Karpas-422 (cell line): ENCODE data around the gene ENOSF1. TPM values are rescaled to one million over a fixed set of nuclear protein-coding genes. Genes with fewer than 3 reads are reported as not detected.

ENCODE experiments used
- DNase-seq: peaks from one replicate; pipeline ENCODE4 v3.0.0-alpha.2; 2015
- H2AFZ ChIP-seq: fragments of 200-600 bp; sonication (generic); 2 replicates; pipeline ENCODE4 v1.6.1; 2014; ENCODE audit warnings: antibody characterized with exemption, low read length, mixed read lengths
- H3K27ac ChIP-seq: fragments of 200-600 bp; sonication (generic); 2 replicates; pipeline ENCODE4 v1.5.1; 2014; ENCODE audit warnings: mild to moderate bottlenecking, low read length, moderate library complexity
- H3K27me3 ChIP-seq: fragments of 200-600 bp; sonication (generic); 2 replicates; pipeline ENCODE4 v1.6.1; 2014; ENCODE audit warnings: low read length, mixed read lengths
- H3K36me3 ChIP-seq: fragments of 200-600 bp; sonication (generic); 2 replicates; pipeline ENCODE4 v1.6.1; 2014; ENCODE audit warnings: low read length, mixed read lengths; ENCODE audit not compliant: insufficient read depth
- H3K4me1 ChIP-seq: fragments of 200-600 bp; sonication (generic); 2 replicates; pipeline ENCODE4 v1.6.1; 2014; ENCODE audit warnings: mild to moderate bottlenecking, low read length, mixed read lengths
- H3K4me2 ChIP-seq: fragments of 200-600 bp; sonication (generic); 2 replicates; pipeline ENCODE4 v1.6.1; 2014; ENCODE audit warnings: low read length, low read depth, mild to moderate bottlenecking; ENCODE audit not compliant: poor library complexity, severe bottlenecking
- H3K4me3 ChIP-seq: fragments of 200-600 bp; sonication (generic); 2 replicates; pipeline ENCODE4 v1.5.1; 2014; ENCODE audit warnings: mild to moderate bottlenecking, antibody characterized with exemption, low read length, mixed read lengths
- H3K79me2 ChIP-seq: fragments of 200-600 bp; sonication (generic); 2 replicates; pipeline ENCODE4 v1.6.1; 2014; ENCODE audit warnings: mild to moderate bottlenecking, low read length, mixed read lengths
- H3K9ac ChIP-seq: fragments of 200-600 bp; sonication (generic); 2 replicates; pipeline ENCODE4 v1.6.0; 2014; ENCODE audit warnings: low read length
- H3K9me2 ChIP-seq: fragments of 200-600 bp; sonication (generic), shearing (Covaris generic); replicated peaks from 2 replicates; pipeline ENCODE4 v1.6.0; 2014; ENCODE audit warnings: mild to moderate bottlenecking, low read length, moderate library complexity; ENCODE audit not compliant: insufficient read depth
- H3K9me3 ChIP-seq: fragments of 300-700, 200-600 bp; sonication (generic); 2 replicates; pipeline ENCODE4 v1.6.1; 2014; ENCODE audit warnings: low read length, mixed read lengths
- H4K20me1 ChIP-seq: fragments of 200-600 bp; sonication (generic); 2 replicates; pipeline ENCODE4 v1.6.1; 2014; ENCODE audit warnings: mild to moderate bottlenecking, antibody characterized with exemption, low read length, low read depth; ENCODE audit not compliant: insufficient read depth
- total RNA-seq: library from RNA; depleted of rRNA; stranded (reverse); fragments of >200 nt; shearing (Covaris generic); gene quantifications from 2 replicates; pipeline ENCODE4 v1.2.3, GENCODE V29; 2014; ENCODE audit warnings: low replicate concordance

The ENOSF1 gene
- total RNA-seq, 1 experiment from 2014 or later = 68.7 TPM

DNA sequence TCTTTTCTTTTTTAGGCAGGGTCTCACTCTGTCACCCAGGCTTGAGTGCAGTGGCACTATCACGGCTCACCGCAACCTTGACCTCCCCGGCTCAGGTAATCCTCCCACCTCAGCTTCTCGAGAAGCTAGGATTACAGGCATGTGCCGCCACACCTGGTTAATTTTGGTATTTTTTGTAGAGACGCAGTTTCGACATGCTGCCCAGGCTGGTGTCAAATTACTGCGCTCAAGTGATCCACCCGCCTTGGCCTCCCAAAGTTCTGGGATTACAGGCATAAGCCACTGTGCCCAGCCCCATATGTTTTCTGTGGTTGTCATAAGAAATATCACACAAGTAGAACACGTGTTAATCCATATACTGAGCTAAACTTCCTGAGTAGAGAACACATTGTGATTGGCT, 14.6 kb downstream of the ENOSF1 start:
- Histone ChIP-seq H4K20me1 (no peaks in the 10 kb centered on the region), H3K27ac (no peak overlapping the region), H3K4me2 (no peak overlapping the region), H3K79me2 (peaks cover 35% of the 10 kb centered on the region), H3K9me3 (no peaks in the 10 kb centered on the region), H3K27me3 (no peaks in the 10 kb centered on the region), H2AFZ (no peak overlapping the region), H3K9ac (no peak overlapping the region), H3K4me1 (no peaks in the 10 kb centered on the region), H3K4me3 (no peak overlapping the region), H3K36me3 (peaks cover 14% of the 10 kb centered on the region; the same call in 1 of the 2 replicates), H3K9me2 (no peaks in the 10 kb centered on the region)
- DNase-seq = no peak

DNA sequence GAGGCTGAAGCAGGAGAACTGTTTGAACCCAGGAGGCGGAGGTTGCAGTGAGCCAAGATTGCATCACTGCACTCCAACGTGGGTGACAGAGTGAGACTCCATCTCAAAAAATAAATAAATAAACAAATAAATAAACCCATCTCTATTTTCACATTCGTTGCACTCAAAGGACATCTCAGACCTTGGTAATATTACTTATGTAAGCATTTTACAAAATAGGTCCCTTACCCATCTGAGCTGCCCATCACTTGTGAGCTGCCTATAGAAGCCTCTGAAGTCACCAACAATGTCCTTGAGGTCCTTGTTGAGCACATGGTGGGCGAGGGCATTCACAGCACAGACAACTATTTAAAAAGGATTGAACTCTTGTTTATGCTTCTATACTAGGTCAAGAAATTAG, 15.4 kb downstream of the ENOSF1 start:
- H3K4me2 ChIP-seq = no peak overlapping the region
- no peaks in the 10 kb centered on the region for H3K27me3 ChIP-seq
- H3K36me3 ChIP-seq = peaks cover 14% of the 10 kb centered on the region; the same call in 1 of the 2 replicates
- H3K9me2 ChIP-seq = no peaks in the 10 kb centered on the region
- no peak overlapping the region for H3K27ac ChIP-seq
- H3K4me3 ChIP-seq = no peak overlapping the region
- no peaks in the 10 kb centered on the region for H3K9me3 ChIP-seq
- no peaks in the 10 kb centered on the region for H3K4me1 ChIP-seq
- no peaks in the 10 kb centered on the region for H4K20me1 ChIP-seq
- peaks cover 34% of the 10 kb centered on the region for H3K79me2 ChIP-seq
- H3K9ac ChIP-seq = no peak overlapping the region
- no peak overlapping the region for H2AFZ ChIP-seq
- DNase-seq = no peak

DNA sequence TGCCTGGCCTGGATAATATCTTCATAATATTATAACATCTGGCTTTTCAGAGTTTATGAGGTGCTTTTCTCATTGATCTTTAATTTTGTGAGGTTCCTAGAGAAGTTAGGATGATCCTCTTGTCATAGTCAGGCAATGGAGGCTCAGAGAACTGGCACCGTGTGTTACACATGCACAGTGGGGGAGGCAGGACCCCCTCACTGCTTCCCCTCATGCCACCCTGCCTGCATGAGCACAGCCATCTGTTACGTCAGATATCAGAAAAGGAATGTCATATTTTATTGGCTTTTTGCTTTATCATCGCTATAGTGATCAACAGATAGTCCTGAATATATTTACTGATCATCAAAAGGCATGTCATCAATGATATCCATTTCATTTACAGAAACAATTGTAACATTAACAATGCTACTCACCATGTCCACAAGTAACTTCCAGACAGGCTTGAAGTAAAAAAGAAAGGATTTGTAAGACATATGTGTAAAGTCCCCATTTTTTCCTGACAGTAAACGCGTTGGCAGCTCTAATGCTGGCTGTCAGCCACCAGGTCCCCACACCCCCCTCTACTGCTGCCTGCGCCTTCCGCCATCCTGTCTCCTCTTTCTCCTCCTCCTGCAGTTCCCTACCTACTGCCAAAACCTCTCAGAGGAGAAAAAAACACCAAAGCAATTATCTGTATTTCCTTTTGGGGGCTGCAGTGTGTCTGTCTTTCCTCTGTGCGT, 18.8 kb downstream of the ENOSF1 start:
- H4K20me1 ChIP-seq = no peaks in the 10 kb centered on the region
- H3K4me1 ChIP-seq = no peaks in the 10 kb centered on the region
- H3K9ac ChIP-seq = no peak overlapping the region
- no peaks in the 10 kb centered on the region for H3K9me3 ChIP-seq
- H3K27ac ChIP-seq = no peak overlapping the region
- H3K27me3 ChIP-seq = no peaks in the 10 kb centered on the region
- DNase-seq = no peak
- no peak overlapping the region for H3K4me2 ChIP-seq
- peaks cover 18% of the 10 kb centered on the region for H3K79me2 ChIP-seq
- no peak overlapping the region for H2AFZ ChIP-seq
- H3K9me2 ChIP-seq = no peaks in the 10 kb centered on the region
- peaks cover 17% of the 10 kb centered on the region; the same call in 1 of the 2 replicates for H3K36me3 ChIP-seq
- H3K4me3 ChIP-seq = no peak overlapping the region

DNA sequence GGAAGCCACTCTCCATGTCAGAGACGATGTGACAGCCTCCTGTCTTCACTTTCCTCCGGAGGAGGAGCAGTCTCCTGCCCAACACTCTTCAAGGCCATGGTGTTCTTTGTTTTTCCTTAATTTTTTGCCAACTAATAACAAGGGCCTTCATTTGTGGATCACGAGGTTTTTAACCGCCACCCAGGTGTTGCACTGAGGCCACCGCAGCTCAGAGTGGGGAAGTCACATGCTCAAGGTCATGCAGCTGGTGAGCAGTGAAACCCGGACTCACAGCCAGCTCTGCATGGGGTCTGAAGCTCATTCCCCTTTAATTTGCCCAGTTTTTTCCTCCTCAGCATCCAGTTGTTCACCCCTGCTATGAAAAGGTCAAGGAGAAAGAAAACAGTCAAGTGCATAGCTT, 19.6 kb downstream of the ENOSF1 start:
- H3K4me2 ChIP-seq = no peak overlapping the region
- no peaks in the 10 kb centered on the region for H3K4me1 ChIP-seq
- H3K79me2 ChIP-seq = peaks cover 10% of the 10 kb centered on the region
- no peaks in the 10 kb centered on the region for H3K27me3 ChIP-seq
- no peak overlapping the region for H2AFZ ChIP-seq
- H3K9me2 ChIP-seq = no peaks in the 10 kb centered on the region
- H3K27ac ChIP-seq = no peak overlapping the region
- H3K36me3 ChIP-seq = peaks cover 17% of the 10 kb centered on the region; the same call in 1 of the 2 replicates
- H4K20me1 ChIP-seq = no peaks in the 10 kb centered on the region
- H3K9ac ChIP-seq = no peak overlapping the region
- no peaks in the 10 kb centered on the region for H3K9me3 ChIP-seq
- no peak for DNase-seq
- no peak overlapping the region for H3K4me3 ChIP-seq

DNA sequence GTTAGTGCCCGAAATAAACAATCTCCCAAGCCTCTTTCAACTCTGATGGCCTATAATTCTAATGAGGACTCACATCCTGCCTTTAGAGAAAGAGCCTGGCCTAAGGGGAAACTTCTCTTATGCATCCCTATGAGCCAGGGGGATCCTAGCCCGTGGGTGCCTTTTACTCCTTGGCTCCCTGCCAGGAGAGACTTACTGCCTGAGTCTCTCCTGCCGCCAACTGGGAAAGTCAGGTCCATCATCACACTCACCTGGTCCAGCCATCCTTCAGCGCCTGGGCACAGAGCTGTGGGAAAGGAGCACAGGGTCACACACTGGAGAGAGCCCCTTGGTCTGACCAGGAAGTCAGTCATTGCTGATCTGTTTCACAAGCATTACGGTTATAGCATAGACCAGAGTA, 24.1 kb downstream of the ENOSF1 start:
- no peak for DNase-seq
- Histone ChIP-seq H3K4me2 (no peak overlapping the region), H3K36me3 (peaks cover 17% of the 10 kb centered on the region; the same call in 1 of the 2 replicates), H2AFZ (no peak overlapping the region), H3K9ac (no peak overlapping the region), H4K20me1 (no peaks in the 10 kb centered on the region), H3K4me1 (no peaks in the 10 kb centered on the region), H3K27ac (no peak overlapping the region), H3K4me3 (no peak overlapping the region), H3K27me3 (no peaks in the 10 kb centered on the region), H3K9me2 (no peaks in the 10 kb centered on the region), H3K79me2 (no peaks in the 10 kb centered on the region), H3K9me3 (no peaks in the 10 kb centered on the region)

DNA sequence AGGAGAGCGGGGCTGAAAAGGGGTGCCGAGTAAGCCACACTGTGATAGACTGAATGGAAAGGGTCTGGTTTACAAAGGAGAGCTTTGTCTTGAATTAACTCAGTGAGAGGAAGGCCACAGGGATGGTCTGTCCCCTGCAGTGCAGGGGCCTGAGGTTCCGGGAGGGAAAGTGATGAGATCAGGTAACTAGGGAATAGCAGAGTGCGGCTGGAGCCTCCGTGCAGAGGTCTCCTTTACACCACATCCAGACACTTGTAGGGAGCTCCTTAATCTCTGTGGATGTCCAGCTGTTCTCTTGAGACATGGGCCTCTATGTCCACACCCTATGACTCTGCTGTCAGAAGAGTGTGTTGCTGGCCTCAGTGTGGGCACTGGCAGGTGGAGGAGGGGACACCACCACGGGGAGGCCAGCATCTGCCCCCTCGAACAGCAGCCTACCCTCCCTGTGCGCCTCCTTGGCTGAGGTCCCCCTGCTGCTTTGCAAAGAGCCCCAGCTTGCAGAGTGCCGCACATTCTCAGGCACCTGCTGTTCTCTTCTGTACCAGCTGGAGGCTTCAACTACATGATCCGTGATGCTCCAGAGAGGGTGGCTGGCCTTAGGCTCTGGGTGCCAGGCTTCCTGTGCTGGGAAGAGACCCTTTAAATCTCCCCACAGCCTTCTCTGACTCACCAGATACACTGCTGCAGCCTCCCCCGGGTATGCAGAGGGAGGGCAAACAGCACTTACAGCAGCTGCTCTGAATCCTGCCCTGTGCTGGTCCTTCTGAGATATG, 25.9 kb downstream of the ENOSF1 start:
- Histone ChIP-seq H3K27ac (no peak overlapping the region), H4K20me1 (no peaks in the 10 kb centered on the region), H3K4me1 (no peaks in the 10 kb centered on the region), H3K9me2 (no peaks in the 10 kb centered on the region), H3K4me2 (no peak overlapping the region), H3K27me3 (no peaks in the 10 kb centered on the region), H3K79me2 (no peaks in the 10 kb centered on the region), H3K9me3 (no peaks in the 10 kb centered on the region), H3K9ac (no peak overlapping the region), H2AFZ (no peak overlapping the region), H3K36me3 (peaks cover 21% of the 10 kb centered on the region; the same call in 1 of the 2 replicates), H3K4me3 (no peak overlapping the region)
- DNase-seq = no peak

DNA sequence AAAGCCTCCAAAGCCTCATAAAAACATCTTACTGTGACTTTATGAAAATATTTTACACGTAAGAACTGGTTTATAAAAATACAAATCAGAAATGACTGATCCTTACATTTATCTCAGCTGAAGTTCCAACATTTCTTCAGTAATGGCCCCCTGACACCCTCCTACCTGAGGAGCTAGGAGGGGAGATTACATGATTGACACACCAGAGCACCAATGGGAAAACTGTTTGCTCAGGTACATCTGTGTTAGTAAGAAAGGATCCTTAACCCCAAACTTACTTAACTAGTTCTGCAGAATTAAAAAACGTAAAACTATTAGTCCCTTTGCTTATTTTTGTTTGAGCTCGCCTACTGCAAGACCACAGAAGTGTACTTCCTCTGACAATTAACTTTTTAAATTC, 27.0 kb downstream of the ENOSF1 start:
- no peaks in the 10 kb centered on the region for H3K27me3 ChIP-seq
- no peak overlapping the region for H2AFZ ChIP-seq
- peaks cover 21% of the 10 kb centered on the region; the same call in 1 of the 2 replicates for H3K36me3 ChIP-seq
- H3K9me2 ChIP-seq = no peaks in the 10 kb centered on the region
- H3K9ac ChIP-seq = no peak overlapping the region
- H3K79me2 ChIP-seq = no peaks in the 10 kb centered on the region
- no peak overlapping the region for H3K4me2 ChIP-seq
- H3K4me1 ChIP-seq = no peaks in the 10 kb centered on the region
- no peak overlapping the region for H3K4me3 ChIP-seq
- H3K27ac ChIP-seq = no peak overlapping the region
- no peaks in the 10 kb centered on the region for H4K20me1 ChIP-seq
- no peak for DNase-seq
- no peaks in the 10 kb centered on the region for H3K9me3 ChIP-seq

DNA sequence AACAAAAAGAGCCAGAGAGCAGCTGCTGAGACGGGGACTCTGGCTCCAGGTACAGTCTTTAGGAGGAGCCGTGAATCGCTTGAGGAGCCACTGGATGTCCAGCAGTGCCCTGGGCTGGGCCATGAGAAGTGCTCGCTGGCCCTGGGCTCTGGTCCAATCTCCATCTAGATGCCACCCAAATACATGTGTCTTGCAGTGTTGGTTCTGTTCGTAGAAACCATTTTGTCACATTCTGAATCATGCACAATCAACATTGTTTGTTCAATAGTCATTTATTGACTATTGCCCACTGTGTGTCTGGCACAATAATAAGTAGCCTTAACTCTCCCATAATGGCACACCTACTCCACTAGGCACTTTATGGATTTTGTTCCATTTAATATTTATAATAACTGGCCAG, 28.9 kb downstream of the ENOSF1 start:
- Histone ChIP-seq H3K79me2 (no peaks in the 10 kb centered on the region), H3K9me2 (no peaks in the 10 kb centered on the region), H4K20me1 (no peaks in the 10 kb centered on the region), H3K4me3 (no peak overlapping the region), H3K9ac (no peak overlapping the region), H2AFZ (no peak overlapping the region), H3K36me3 (peaks cover 18% of the 10 kb centered on the region), H3K4me2 (no peak overlapping the region), H3K9me3 (no peaks in the 10 kb centered on the region), H3K27ac (no peak overlapping the region), H3K27me3 (no peaks in the 10 kb centered on the region), H3K4me1 (no peaks in the 10 kb centered on the region)
- no peak for DNase-seq
